Dendritic cell treated with granulocyte-macrophage colony-stimulating factor and Interleukin-4, amounts not matched to agents 40 ng/mL and 50 ng/mL, for 4 days (primary cell): Measurements from ENCODE around the gene VDR.

Source experiments
- H3K27ac Mint-ChIP-seq: one replicate; pipeline ENCODE4 v1.8.0; 2022; ENCODE audit warnings: mild to moderate bottlenecking, mixed read lengths
- H3K27me3 Mint-ChIP-seq: one replicate; pipeline ENCODE4 v1.8.0; 2022; ENCODE audit warnings: mild to moderate bottlenecking, mixed read lengths
- H3K36me3 Mint-ChIP-seq: one replicate; pipeline ENCODE4 v1.8.0; 2022; ENCODE audit warnings: low read depth, mixed read lengths
- H3K4me1 Mint-ChIP-seq: one replicate; pipeline ENCODE4 v1.8.0; 2022; ENCODE audit warnings: low read depth, mixed read lengths
- H3K4me3 Mint-ChIP-seq: one replicate; pipeline ENCODE4 v1.8.0; 2022; ENCODE audit warnings: mild to moderate bottlenecking, moderate library complexity, mixed read lengths
- H3K9me3 Mint-ChIP-seq: one replicate; pipeline ENCODE4 v1.8.0; 2022; ENCODE audit warnings: mixed read lengths
- intact Hi-C: fragments of 100-400 bp; cut with micrococcal nuclease; formaldehyde crosslinking; loops from one replicate; pipeline ENCODE4 v1.15.0; 2022

Gene VDR

GRCh38 chr12:47909839-47910465 is 5.2 kb upstream of the VDR start:
- H3K27me3 Mint-ChIP-seq = peaks cover 49% of the 10 kb centered on the region
- H3K27ac Mint-ChIP-seq = peak overlapping the region; percentile 23
- H3K4me1 Mint-ChIP-seq = no peaks in the 10 kb centered on the region
- intact Hi-C loops = loop anchor here (10.0 kb wide), 1 partner anchor 55 kb away; no protein-coding TSS in a partner anchor
- H3K4me3 Mint-ChIP-seq = no peak overlapping the region
- H3K9me3 Mint-ChIP-seq = no peaks in the 10 kb centered on the region
- no peaks in the 10 kb centered on the region for H3K36me3 Mint-ChIP-seq

- Mint-ChIP-seq H3K4me3 (no peak overlapping the region), H3K36me3 (peaks cover 11% of the 10 kb centered on the region), H3K27me3 (peaks cover 44% of the 10 kb centered on the region), H3K27ac (no peak overlapping the region), H3K9me3 (no peaks in the 10 kb centered on the region), H3K4me1 (peaks cover 7% of the 10 kb centered on the region)
- intact Hi-C loops = loop anchor here (10.0 kb wide), 1 partner anchor 54 kb away; no protein-coding TSS in a partner anchor
Measured at GRCh38 chr12:47908738-47909137, 3.9 kb upstream of the VDR start.

- Mint-ChIP-seq H3K9me3 (no peaks in the 10 kb centered on the region), H3K27ac (no peak overlapping the region), H3K27me3 (peaks cover 42% of the 10 kb centered on the region), H3K36me3 (peaks cover 17% of the 10 kb centered on the region), H3K4me1 (peaks cover 15% of the 10 kb centered on the region), H3K4me3 (no peak overlapping the region)
- intact Hi-C loops = loop anchor here (10.0 kb wide), 1 partner anchor 53 kb away; no protein-coding TSS in a partner anchor
Measured at GRCh38 chr12:47907851-47908454, 3.2 kb upstream of the VDR start.

- Mint-ChIP-seq H3K4me3 (peak overlapping the region; percentile 85), H3K4me1 (peaks cover 53% of the 10 kb centered on the region), H3K9me3 (no peaks in the 10 kb centered on the region), H3K27ac (peak overlapping the region; percentile 83), H3K27me3 (peaks cover 34% of the 10 kb centered on the region), H3K36me3 (peaks cover 56% of the 10 kb centered on the region)
- intact Hi-C loops = loop anchor here (1.0 to 10.0 kb wide), 6 partner anchors 13 to 192 kb away; no protein-coding TSS in a partner anchor
Measured at GRCh38 chr12:47903927-47904712, 674 bp downstream of the VDR start.

GRCh38 chr12:47903151-47903611 is 1.6 kb downstream of the VDR start:
- H3K4me1 Mint-ChIP-seq = peaks cover 58% of the 10 kb centered on the region
- intact Hi-C loops = loop anchor here (5.0 to 10.0 kb wide), 3 partner anchors 44 to 191 kb away; no protein-coding TSS in a partner anchor
- peak overlapping the region; percentile 85 for H3K4me3 Mint-ChIP-seq
- H3K27ac Mint-ChIP-seq = peak overlapping the region; percentile 83
- H3K27me3 Mint-ChIP-seq = peaks cover 29% of the 10 kb centered on the region
- H3K36me3 Mint-ChIP-seq = peaks cover 65% of the 10 kb centered on the region
- H3K9me3 Mint-ChIP-seq = no peaks in the 10 kb centered on the region

GRCh38 chr12:47902131-47902639 is 2.6 kb downstream of the VDR start:
- intact Hi-C loops = loop anchor here (5.0 to 10.0 kb wide), 3 partner anchors 45 to 190 kb away; no protein-coding TSS in a partner anchor
- H3K4me3 Mint-ChIP-seq = peak overlapping the region; percentile 85
- H3K4me1 Mint-ChIP-seq = peaks cover 67% of the 10 kb centered on the region
- H3K27me3 Mint-ChIP-seq = peaks cover 22% of the 10 kb centered on the region
- peak overlapping the region; percentile 83 for H3K27ac Mint-ChIP-seq
- peaks cover 75% of the 10 kb centered on the region for H3K36me3 Mint-ChIP-seq
- H3K9me3 Mint-ChIP-seq = no peaks in the 10 kb centered on the region

GRCh38 chr12:47901718-47902093 is 3.1 kb downstream of the VDR start:
- Mint-ChIP-seq H3K27me3 (peaks cover 17% of the 10 kb centered on the region), H3K4me3 (peak overlapping the region; percentile 85), H3K36me3 (peaks cover 80% of the 10 kb centered on the region), H3K9me3 (no peaks in the 10 kb centered on the region), H3K27ac (peak overlapping the region; percentile 83), H3K4me1 (peaks cover 72% of the 10 kb centered on the region)
- intact Hi-C loops = loop anchor here (5.0 to 10.0 kb wide), 3 partner anchors 46 to 189 kb away; no protein-coding TSS in a partner anchor

GRCh38 chr12:47901063-47901717 is 3.6 kb downstream of the VDR start:
- intact Hi-C loops = loop anchor here (5.0 to 10.0 kb wide), 3 partner anchors 46 to 189 kb away; no protein-coding TSS in a partner anchor
- Mint-ChIP-seq H3K4me3 (peak overlapping the region; percentile 85), H3K36me3 (peaks cover 85% of the 10 kb centered on the region), H3K27me3 (peaks cover 12% of the 10 kb centered on the region), H3K4me1 (peaks cover 77% of the 10 kb centered on the region), H3K9me3 (no peaks in the 10 kb centered on the region), H3K27ac (peak overlapping the region; percentile 83)

GRCh38 chr12:47900131-47901062 is 4.4 kb downstream of the VDR start:
- peak overlapping the region; percentile 85 for H3K4me3 Mint-ChIP-seq
- H3K9me3 Mint-ChIP-seq = no peaks in the 10 kb centered on the region
- peak overlapping the region; percentile 83 for H3K27ac Mint-ChIP-seq
- H3K27me3 Mint-ChIP-seq = peaks cover 4% of the 10 kb centered on the region
- intact Hi-C loops = loop anchor here (5.0 to 10.0 kb wide), 3 partner anchors 46 to 188 kb away; no protein-coding TSS in a partner anchor
- H3K36me3 Mint-ChIP-seq = peaks cover 93% of the 10 kb centered on the region
- peaks cover 85% of the 10 kb centered on the region for H3K4me1 Mint-ChIP-seq

GRCh38 chr12:47899466-47899865 is 5.3 kb downstream of the VDR start:
- Mint-ChIP-seq H3K27me3 (no peaks in the 10 kb centered on the region), H3K9me3 (no peaks in the 10 kb centered on the region), H3K27ac (no peak overlapping the region), H3K4me3 (no peak overlapping the region), H3K36me3 (peaks cover 98% of the 10 kb centered on the region), H3K4me1 (peaks cover 94% of the 10 kb centered on the region)
- intact Hi-C loops = no loop called here

GRCh38 chr12:47896633-47897032 is 8.2 kb downstream of the VDR start:
- H3K27me3 Mint-ChIP-seq = no peaks in the 10 kb centered on the region
- H3K9me3 Mint-ChIP-seq = no peaks in the 10 kb centered on the region
- H3K27ac Mint-ChIP-seq = no peak overlapping the region
- H3K36me3 Mint-ChIP-seq = peaks cover 100% of the 10 kb centered on the region
- peaks cover 95% of the 10 kb centered on the region for H3K4me1 Mint-ChIP-seq
- H3K4me3 Mint-ChIP-seq = no peak overlapping the region
- intact Hi-C loops = no loop called here

- Mint-ChIP-seq H3K27me3 (no peaks in the 10 kb centered on the region), H3K4me1 (peaks cover 95% of the 10 kb centered on the region), H3K36me3 (peaks cover 100% of the 10 kb centered on the region), H3K9me3 (no peaks in the 10 kb centered on the region), H3K4me3 (no peak overlapping the region), H3K27ac (peak overlapping the region; percentile 54)
- intact Hi-C loops = no loop called here
Measured at GRCh38 chr12:47896022-47896421, 8.8 kb downstream of the VDR start.
